ENCODE results near the gene ZNHIT1.

The ZNHIT1 gene

GRCh38 chr7:101223528-101223927, 5.6 kb downstream of the ZNHIT1 start:
- TF ChIP-seq TCF4 (CRISPR knock-in tag; IDR thresholded peaks at IDR 0.05; ENCODE audit: borderline replicate concordance) = no peak
- TF ChIP-seq OSR1 (CRISPR knock-in tag; IDR thresholded peaks at IDR 0.05) = no peak
- TF ChIP-seq ZNF8 (CRISPR knock-in tag; IDR thresholded peaks at IDR 0.05) = no peak
- no peak for TF ChIP-seq TOX (CRISPR knock-in tag; IDR thresholded peaks at IDR 0.05; ENCODE audit: borderline replicate concordance)
- no peak for TF ChIP-seq ZFP30 (CRISPR knock-in tag; IDR thresholded peaks at IDR 0.05)
- TF ChIP-seq, protein P1, sequence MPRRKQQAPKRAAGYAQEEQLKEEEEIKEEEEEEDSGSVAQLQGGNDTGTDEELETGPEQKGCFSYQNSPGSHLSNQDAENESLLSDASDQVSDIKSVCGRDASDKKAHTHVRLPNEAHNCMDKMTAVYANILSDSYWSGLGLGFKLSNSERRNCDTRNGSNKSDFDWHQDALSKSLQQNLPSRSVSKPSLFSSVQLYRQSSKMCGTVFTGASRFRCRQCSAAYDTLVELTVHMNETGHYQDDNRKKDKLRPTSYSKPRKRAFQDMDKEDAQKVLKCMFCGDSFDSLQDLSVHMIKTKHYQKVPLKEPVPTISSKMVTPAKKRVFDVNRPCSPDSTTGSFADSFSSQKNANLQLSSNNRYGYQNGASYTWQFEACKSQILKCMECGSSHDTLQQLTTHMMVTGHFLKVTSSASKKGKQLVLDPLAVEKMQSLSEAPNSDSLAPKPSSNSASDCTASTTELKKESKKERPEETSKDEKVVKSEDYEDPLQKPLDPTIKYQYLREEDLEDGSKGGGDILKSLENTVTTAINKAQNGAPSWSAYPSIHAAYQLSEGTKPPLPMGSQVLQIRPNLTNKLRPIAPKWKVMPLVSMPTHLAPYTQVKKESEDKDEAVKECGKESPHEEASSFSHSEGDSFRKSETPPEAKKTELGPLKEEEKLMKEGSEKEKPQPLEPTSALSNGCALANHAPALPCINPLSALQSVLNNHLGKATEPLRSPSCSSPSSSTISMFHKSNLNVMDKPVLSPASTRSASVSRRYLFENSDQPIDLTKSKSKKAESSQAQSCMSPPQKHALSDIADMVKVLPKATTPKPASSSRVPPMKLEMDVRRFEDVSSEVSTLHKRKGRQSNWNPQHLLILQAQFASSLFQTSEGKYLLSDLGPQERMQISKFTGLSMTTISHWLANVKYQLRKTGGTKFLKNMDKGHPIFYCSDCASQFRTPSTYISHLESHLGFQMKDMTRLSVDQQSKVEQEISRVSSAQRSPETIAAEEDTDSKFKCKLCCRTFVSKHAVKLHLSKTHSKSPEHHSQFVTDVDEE (CRISPR knock-in tag; IDR thresholded peaks at IDR 0.05) = no peak
- TF ChIP-seq ZC3H10 (CRISPR knock-in tag; IDR thresholded peaks at IDR 0.05) = no peak
- TF ChIP-seq, protein P2, sequence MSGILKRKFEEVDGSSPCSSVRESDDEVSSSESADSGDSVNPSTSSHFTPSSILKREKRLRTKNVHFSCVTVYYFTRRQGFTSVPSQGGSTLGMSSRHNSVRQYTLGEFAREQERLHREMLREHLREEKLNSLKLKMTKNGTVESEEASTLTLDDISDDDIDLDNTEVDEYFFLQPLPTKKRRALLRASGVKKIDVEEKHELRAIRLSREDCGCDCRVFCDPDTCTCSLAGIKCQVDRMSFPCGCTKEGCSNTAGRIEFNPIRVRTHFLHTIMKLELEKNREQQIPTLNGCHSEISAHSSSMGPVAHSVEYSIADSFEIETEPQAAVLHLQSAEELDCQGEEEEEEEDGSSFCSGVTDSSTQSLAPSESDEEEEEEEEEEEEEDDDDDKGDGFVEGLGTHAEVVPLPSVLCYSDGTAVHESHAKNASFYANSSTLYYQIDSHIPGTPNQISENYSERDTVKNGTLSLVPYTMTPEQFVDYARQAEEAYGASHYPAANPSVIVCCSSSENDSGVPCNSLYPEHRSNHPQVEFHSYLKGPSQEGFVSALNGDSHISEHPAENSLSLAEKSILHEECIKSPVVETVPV (CRISPR knock-in tag; IDR thresholded peaks at IDR 0.05) = no peak
- no peak for TF ChIP-seq ZNF70 (CRISPR knock-in tag; IDR thresholded peaks at IDR 0.05)
- no peak for TF ChIP-seq GLIS3 (CRISPR knock-in tag; IDR thresholded peaks at IDR 0.05)
- TF ChIP-seq PATZ1 (CRISPR knock-in tag; IDR thresholded peaks at IDR 0.05; ENCODE audit: borderline replicate concordance) = no peak
- no peak for TF ChIP-seq PPARA (CRISPR knock-in tag; IDR thresholded peaks at IDR 0.05; ENCODE audit: borderline replicate concordance)
- no peak for TF ChIP-seq ISL1 (CRISPR knock-in tag; IDR thresholded peaks at IDR 0.05)
- TF ChIP-seq ARNTL (CRISPR knock-in tag; IDR thresholded peaks at IDR 0.05; ENCODE audit: borderline replicate concordance, low read depth) = no peak
- TF ChIP-seq, protein P3, sequence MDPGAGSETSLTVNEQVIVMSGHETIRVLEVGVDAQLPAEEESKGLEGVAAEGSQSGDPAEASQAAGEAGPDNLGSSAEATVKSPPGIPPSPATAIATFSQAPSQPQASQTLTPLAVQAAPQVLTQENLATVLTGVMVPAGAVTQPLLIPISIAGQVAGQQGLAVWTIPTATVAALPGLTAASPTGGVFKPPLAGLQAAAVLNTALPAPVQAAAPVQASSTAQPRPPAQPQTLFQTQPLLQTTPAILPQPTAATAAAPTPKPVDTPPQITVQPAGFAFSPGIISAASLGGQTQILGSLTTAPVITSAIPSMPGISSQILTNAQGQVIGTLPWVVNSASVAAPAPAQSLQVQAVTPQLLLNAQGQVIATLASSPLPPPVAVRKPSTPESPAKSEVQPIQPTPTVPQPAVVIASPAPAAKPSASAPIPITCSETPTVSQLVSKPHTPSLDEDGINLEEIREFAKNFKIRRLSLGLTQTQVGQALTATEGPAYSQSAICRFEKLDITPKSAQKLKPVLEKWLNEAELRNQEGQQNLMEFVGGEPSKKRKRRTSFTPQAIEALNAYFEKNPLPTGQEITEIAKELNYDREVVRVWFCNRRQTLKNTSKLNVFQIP (CRISPR knock-in tag; IDR thresholded peaks at IDR 0.05; ENCODE audit: borderline replicate concordance, low read depth) = no peak
- TF ChIP-seq ZFP3 (CRISPR knock-in tag; IDR thresholded peaks at IDR 0.05) = no peak
- TF ChIP-seq CSDC2 (CRISPR knock-in tag; IDR thresholded peaks at IDR 0.05) = no peak
- no peak for TF ChIP-seq ESRRG (CRISPR knock-in tag; IDR thresholded peaks at IDR 0.05)
- TF ChIP-seq ZNF565 (CRISPR knock-in tag; conservative IDR thresholded peaks at IDR 0.05; ENCODE audit: low read depth) = no peak

DNA sequence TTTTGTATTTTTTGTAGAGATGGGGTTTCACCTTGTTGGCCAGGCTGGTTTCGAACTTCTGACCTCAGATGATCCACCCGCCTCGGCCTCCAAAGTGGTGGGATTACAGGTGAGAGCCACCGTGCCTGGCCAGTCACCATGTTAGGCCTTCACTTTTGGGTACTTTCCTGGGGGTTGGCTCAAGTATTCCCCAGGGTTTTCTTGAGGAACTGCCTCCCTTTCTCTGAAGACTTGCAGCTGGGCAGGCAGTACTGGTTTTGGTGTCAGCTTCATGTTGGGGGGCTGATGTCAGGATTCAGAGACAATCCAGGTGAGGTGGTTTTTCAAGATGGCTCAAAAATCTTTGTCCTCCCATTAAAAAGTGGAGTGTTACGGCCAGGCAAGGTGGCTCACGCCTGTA, 7.7 kb downstream of the ZNHIT1 start:
- no peak for ATAC-seq
- TF ChIP-seq, protein P2 (CRISPR knock-in tag; IDR thresholded peaks at IDR 0.05) = no peak
- TF ChIP-seq ARNTL (CRISPR knock-in tag; IDR thresholded peaks at IDR 0.05; ENCODE audit: borderline replicate concordance, low read depth) (no peak), PPARA (CRISPR knock-in tag; IDR thresholded peaks at IDR 0.05; ENCODE audit: borderline replicate concordance) (no peak), ZC3H10 (CRISPR knock-in tag; IDR thresholded peaks at IDR 0.05) (no peak)

More at GRCh38 chr7:101223528-101223927, 5.6 kb downstream of the ZNHIT1 start:
- ATAC-seq = no peak

GRCh38 chr7:101226721-101227120, 8.8 kb downstream of the ZNHIT1 start:
- ATAC-seq = no peak
- TF ChIP-seq ZC3H10 (CRISPR knock-in tag; IDR thresholded peaks at IDR 0.05) (no peak), SNAI2 (CRISPR knock-in tag; IDR thresholded peaks at IDR 0.05) (no peak), PATZ1 (CRISPR knock-in tag; IDR thresholded peaks at IDR 0.05; ENCODE audit: borderline replicate concordance) (no peak), ZNF565 (CRISPR knock-in tag; conservative IDR thresholded peaks at IDR 0.05; ENCODE audit: low read depth) (no peak), ARNTL (CRISPR knock-in tag; IDR thresholded peaks at IDR 0.05; ENCODE audit: borderline replicate concordance, low read depth) (no peak), ZNF8 (CRISPR knock-in tag; IDR thresholded peaks at IDR 0.05) (no peak), BACH2 (CRISPR knock-in tag; IDR thresholded peaks at IDR 0.05; ENCODE audit: borderline replicate concordance) (no peak), ZNF70 (CRISPR knock-in tag; IDR thresholded peaks at IDR 0.05) (no peak), ZFP3 (CRISPR knock-in tag; IDR thresholded peaks at IDR 0.05) (no peak), OSR1 (CRISPR knock-in tag; IDR thresholded peaks at IDR 0.05) (no peak), ISL1 (CRISPR knock-in tag; IDR thresholded peaks at IDR 0.05) (no peak)
- TF ChIP-seq, protein P3 (CRISPR knock-in tag; IDR thresholded peaks at IDR 0.05; ENCODE audit: borderline replicate concordance, low read depth) = no peak
- TF ChIP-seq, protein P2 (CRISPR knock-in tag; IDR thresholded peaks at IDR 0.05) = no peak
